DMS153 (cell line): ENCODE results near the gene PAK6.

Experiments
- DNase-seq: peaks from one replicate; lab custom pipeline; 2025; lab: John Stamatoyannopoulos, UW

The PAK6 gene

GRCh38 chr15:40241269-40242212 is 2.7 kb downstream of the PAK6 start:
- no peak for DNase-seq

- DNase-seq, result no peak
These were observed 3.3 kb downstream of the PAK6 start for GRCh38 chr15:40242213-40242599.

DNA sequence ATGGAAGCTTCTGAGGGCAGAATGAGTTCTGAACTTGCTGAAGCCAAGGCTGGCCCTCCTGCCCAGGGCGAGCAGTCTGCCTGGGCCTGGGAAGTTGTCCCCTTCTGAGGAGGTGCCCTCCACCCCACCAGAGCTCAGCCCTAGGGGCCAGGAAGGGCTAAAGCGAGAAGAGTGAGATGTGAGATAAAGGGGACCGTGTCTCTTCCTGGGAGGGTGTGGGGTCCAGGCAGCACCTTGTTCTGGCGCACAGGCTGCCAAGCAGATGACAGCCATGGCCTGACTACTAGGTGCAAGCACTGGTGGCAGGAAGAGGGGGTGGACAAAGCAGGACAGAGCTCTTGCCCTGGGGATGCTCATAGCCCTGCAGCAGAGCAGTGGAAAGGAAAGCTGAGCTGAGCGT is 3.7 kb downstream of the PAK6 start:
- no peak for DNase-seq

DNA sequence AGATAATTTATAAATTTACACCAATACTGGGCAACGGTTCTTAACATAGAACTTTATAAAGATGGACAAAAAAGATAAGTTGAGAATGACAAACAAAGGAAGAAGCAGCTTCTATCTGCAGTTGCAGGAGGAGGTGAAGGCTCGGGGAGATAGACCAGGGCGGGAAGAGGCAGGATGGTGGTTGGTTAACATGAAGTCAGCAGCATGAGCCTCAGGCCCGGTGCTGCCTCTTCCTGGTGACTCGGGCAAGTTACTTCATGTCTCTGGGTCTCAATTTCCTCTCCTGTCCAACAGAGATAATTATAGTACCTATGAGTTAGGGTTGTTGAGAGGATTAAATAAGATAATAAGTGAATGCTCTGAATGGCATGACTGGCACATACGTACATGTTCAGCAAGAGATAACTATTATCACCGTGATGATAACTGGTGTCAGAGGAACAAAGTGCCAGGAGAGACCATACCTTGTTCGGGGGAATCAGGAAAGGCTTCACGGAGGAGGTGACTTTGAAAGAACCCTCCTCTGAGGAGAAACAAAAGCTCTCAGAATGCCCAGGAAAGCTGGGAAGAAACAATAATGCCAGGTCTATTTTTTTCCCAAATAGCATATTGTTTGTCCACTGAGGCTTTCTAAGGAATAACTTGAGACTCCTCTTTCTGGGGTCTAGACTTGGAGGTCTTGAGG is 4.4 kb downstream of the PAK6 start:
- DNase-seq, result no peak

GRCh38 chr15:40244961-40245523 is 6.2 kb downstream of the PAK6 start:
- DNase-seq, result no peak

GRCh38 chr15:40245666-40246450 is 7.0 kb downstream of the PAK6 start:
- no peak for DNase-seq

DNA sequence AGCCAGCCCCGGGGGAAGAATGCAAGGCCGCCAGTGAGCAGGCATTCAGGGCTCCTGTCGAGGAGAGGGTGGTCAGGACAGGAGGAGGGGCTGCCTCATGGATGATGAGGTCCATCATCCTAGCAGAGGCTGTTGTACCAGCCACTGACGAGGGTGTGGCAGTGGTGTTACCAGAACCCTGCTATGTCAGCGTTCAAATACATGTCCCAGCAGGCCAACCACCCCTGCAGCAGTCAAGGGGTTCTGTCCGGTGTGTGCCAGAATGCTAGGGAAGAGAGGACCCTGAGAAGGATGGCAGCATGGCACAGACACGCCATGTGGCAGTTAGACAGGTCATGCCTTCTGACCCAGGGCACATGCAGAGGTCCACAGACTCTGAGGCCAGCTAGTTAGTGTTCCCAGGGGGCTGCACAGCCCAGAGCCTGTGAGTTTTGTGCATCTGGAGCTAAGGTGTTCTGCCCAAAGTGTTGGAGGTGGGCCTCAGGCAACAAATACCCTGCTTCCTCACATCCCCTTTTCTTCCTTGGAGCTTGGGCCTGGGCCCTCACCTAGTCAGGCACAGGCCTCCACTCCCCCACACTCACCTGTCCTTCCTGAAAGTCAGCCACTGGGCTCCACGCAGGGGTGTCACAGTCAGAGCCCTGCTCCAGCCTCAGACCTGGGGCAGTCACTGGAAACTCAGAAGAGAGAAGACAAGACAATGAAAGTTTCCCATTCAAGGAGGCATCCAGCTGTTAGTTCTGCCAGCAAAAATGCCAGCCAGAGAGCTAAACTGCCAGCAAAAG is 7.8 kb downstream of the PAK6 start:
- no peak for DNase-seq

GRCh38 chr15:40247406-40247971 is 8.6 kb downstream of the PAK6 start:
- no peak for DNase-seq

DNA sequence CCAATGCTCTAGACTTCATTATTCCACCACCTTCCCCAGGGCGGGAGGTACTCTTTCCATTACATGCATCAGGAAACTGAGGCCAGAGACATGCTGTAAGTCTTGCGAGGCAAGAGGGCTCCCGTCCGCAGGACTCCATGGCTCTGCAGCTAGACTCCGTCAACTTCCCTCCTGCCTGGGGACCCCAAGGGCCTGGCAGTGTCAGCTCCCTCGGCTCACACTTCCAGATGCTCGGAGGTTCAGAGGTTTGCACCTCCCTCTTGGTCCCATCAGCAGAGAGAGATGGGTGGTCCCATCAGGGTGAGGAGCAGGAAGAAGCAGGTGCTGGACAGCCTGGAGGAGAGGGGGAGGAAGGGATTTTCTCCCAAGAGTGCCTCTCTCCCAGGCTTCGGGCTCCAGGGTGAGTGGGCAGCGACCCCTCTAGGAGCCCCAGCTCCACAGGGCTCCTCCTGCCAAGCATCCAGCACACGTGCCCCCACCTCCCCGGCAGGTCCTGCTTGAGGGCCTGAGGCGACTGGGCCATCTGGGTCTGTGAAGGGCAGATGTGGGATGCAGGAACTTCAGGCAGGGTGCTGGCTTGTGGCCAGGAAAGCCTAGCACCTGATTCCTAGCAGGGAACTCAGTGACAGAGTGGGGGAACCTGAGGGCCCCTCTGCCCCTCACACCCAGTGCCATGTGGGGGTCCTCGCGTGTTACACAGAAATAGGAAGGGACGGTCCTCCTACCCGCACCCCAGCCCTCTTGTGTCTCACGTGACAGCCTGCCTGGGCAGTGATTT is 9.3 kb downstream of the PAK6 start:
- no peak for DNase-seq

DNA sequence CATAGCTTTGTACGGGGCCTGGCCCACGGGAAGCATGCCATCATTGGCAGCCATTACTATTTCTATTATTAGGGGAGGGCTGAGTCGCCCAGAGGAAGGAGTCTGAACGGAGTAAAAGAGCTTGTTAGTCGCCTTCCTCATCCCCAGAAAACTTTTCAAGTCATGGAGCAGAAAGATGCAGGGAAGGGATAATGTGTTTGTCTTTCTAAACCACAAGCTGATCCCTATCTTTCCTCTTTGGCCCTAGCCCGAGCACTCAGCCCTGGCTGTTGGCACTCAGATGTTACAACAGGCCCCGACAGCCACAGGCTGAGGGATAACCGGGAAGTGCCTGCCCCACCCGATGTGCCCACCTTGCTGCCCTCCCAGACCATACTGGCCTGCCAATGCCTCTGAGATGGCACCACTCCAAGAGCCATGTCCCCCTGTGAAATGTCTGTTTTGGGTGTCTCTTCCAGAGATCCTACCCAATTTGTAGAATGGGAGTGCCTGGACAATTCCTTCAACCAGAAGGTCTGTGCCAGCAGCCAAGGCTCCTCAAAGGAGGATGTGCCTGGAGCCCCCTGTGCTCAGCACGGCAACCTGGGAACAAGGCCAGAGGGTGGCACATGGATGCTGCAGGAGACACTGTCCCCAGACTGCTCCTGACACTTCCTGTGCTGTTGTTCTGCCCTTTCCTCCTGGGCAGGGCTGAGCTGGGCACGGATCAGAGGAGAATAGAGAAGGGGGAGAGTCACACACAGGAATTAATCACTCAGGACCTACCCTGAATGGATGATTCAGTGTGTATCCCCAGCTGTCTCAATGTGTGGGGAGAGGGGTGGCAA is 10.8 kb downstream of the PAK6 start:
- no peak for DNase-seq

GRCh38 chr15:40250304-40250656 is 11.4 kb downstream of the PAK6 start:
- no peak for DNase-seq

DNA sequence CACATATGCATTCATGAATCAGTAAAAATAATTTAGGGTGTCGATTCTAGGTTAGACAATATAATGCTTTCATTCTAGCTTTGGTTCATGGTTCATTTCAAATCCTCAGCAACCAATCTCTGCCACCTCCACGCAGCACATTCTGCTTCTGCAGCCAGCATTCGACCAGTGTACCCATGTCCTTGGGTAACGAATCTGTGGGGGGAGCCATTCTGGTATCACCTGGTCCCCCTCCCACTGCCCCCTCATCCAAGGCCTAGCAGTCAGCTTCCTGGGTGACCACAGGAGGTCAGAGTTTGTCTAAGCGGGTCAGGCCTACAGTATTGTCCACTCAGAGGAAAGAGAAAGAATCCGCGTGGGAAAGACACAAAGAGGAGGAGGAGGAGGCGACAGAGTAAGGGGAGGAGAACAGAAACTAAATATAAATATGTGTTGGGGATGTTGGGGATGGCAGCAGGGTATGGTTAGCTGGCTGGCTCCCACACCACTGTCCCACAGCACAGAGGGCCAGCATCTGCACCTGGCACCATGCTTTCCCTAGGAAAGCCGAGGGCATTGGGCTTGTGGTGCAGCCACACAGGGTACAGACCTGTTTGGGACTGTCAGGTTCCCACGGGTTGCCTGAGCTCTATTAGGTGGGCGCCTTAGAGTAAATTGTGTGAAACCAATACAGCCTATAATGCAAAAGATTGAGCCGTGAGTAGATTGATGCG is 12.1 kb downstream of the PAK6 start:
- DNase-seq, result no peak

DNA sequence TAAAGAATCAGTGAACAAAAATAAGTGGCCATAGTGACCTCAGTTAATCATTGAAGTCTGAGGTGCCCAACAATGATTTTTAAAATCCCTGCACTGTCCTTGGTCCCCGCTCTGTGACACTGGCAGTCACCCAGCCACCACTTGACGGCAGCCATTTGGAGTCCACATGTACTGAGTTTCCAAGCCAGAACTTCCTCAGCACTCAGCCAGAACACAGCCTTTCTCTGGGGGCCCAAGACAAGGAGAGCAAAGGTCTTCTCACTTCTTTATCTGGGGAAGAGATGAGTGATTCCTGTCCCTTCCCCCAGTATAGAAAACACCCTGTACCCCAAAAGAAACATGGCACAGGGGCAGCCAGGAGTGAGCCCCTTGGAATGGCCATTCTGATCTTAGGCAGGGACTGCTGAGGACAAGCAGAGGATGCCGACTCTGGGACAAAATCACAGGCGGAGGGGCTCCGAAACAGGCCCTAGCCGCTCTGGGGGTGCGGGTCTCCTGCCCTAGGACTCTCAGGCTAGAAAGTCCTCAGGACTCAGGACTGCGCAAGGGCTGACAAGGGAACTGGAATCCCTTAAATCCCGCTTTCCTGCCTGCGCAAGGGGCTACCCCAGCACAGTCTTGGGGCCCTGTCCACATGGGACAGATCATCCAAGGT is 12.8 kb downstream of the PAK6 start:
- DNase-seq, result no peak

- DNase-seq, result no peak
These were observed 13.2 kb downstream of the PAK6 start for GRCh38 chr15:40252141-40252437.

DNA sequence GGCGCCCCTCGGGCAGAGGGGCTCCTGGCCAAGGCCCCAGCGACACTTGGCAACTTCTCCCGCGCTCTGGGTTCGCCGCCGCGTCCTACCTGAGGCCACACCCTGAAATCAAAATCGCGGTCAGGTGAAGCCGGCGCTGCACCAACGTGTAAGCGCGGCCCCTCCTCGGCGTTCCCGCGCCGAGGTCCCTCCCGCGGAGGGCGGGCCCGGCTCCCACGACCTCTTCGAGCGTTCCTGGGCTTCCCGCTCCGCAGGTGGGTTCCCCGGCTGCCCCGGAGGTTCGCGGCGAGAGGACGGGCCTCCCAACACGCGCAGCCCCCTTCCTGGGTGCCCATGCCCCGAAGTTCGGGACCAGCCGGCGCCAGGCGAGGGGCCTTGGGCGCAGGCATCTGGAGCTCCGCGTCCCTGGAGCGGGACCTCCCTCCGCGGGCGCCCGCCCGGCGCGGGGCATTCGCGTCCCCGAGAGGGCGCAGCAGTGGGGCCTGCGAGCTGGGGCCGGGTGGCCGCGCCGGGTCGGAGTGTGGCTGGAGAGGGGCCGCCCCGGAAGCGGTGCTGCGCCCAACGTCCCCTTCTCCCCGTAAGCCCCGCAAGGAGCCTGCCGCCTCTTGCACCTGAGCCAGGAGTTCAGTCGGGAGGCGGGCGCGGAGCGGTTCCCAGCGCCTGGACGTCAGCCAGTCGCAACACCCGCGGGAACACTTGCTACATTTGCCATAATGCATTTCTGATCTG is 13.7 kb downstream of the PAK6 start:
- no peak for DNase-seq

GRCh38 chr15:40253167-40253790 is 14.4 kb downstream of the PAK6 start:
- DNase-seq, result no peak

DNA sequence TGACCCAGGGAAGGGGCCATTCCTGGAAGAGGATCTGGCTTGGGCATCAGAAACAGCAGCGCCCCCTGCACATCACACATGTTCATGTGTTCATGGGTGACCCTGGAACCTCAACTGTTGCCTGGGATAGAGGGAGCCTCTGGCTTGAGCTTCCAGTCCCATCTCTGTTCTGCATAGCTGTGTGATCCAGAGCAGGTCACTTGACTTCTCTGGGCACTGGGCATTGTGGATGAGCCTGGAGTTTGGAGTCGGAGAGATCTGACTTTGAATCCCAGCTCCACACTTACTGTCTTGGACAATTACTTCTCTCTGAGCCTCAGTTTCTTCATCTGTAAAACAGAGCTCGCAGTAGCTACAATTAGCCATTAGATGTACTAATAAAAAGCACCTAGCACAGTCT is 15.6 kb downstream of the PAK6 start:
- no peak for DNase-seq
